ENCODE results near the gene PTCH2. TPM values are rescaled to one million over a fixed set of nuclear protein-coding genes. Genes with fewer than 3 reads are reported as not detected.
A peak's percentile ranks its signal among the peaks of the same experiment; 100 is the strongest.

Gene PTCH2
- total and polyA plus RNA-seq, 2 of the 13 experiments (the other 11 are each of a cell fraction or from before 2014, with no cell fraction given): 0.60 to 1.5 TPM

DNA sequence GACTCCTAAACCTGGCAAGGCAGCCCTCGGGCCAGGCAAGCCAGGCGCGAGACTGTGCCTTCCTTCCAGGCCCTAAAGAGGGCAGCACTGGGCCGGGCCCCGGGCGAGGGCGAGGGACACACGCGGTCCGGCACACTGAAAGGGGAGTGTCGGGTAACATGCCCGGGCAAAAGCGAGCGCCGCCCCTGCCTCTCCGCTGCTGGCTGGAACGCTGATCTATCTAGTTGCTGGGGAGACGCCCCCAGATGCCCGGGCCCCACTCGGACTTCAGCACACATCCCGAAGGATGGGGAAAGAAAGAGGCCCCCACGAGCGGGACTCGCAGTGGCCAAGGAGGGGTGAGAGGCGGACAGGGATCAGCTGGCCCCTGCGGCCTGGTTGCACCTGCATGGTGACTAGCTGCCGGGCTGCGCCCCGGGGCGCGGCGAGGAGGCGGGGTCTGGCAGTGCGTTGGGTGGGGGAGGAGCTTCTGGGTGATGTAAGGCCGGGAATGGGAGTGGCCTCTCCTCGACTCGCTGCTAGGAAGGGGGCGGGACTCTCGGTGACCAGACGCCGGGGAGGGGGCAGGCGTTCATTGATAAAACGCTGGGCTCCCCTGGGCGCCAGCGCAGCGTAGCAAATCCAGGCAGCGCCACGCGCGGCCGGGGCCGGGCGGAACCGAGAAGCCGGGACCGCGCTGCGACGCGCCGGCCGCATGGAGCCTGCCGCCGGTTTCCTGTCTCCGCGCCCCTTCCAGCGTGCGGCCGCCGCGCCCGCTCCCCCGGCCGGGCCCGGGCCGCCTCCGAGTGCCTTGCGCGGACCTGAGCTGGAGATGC is 43.1 kb downstream of the PTCH2 start, which contains the start of gene PLK3 (continued):
- TF ChIP-seq, protein P1, sequence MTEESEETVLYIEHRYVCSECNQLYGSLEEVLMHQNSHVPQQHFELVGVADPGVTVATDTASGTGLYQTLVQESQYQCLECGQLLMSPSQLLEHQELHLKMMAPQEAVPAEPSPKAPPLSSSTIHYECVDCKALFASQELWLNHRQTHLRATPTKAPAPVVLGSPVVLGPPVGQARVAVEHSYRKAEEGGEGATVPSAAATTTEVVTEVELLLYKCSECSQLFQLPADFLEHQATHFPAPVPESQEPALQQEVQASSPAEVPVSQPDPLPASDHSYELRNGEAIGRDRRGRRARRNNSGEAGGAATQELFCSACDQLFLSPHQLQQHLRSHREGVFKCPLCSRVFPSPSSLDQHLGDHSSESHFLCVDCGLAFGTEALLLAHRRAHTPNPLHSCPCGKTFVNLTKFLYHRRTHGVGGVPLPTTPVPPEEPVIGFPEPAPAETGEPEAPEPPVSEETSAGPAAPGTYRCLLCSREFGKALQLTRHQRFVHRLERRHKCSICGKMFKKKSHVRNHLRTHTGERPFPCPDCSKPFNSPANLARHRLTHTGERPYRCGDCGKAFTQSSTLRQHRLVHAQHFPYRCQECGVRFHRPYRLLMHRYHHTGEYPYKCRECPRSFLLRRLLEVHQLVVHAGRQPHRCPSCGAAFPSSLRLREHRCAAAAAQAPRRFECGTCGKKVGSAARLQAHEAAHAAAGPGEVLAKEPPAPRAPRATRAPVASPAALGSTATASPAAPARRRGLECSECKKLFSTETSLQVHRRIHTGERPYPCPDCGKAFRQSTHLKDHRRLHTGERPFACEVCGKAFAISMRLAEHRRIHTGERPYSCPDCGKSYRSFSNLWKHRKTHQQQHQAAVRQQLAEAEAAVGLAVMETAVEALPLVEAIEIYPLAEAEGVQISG (CRISPR knock-in tag; IDR thresholded peaks at IDR 0.05): peak; percentile 72
- peak; percentile 87; the same call in 1 of the 2 replicates for TF ChIP-seq ZSCAN29 (CRISPR knock-in tag; conservative IDR thresholded peaks at IDR 0.05)
- no peak; the same call in 1 of the 2 replicates for TF ChIP-seq KMT2A (CRISPR knock-in tag; IDR thresholded peaks at IDR 0.05)
- peak; percentile 68 for TF ChIP-seq ISL2 (CRISPR knock-in tag; IDR thresholded peaks at IDR 0.05)
- 0 out of 2 replicates have a peak, but pooled peaks have one; percentile 33 for TF ChIP-seq ZNF766 (CRISPR knock-in tag; IDR thresholded peaks at IDR 0.05; ENCODE audit: borderline replicate concordance)
- TF ChIP-seq, protein P2, sequence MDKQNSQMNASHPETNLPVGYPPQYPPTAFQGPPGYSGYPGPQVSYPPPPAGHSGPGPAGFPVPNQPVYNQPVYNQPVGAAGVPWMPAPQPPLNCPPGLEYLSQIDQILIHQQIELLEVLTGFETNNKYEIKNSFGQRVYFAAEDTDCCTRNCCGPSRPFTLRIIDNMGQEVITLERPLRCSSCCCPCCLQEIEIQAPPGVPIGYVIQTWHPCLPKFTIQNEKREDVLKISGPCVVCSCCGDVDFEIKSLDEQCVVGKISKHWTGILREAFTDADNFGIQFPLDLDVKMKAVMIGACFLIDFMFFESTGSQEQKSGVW (CRISPR knock-in tag; IDR thresholded peaks at IDR 0.05; ENCODE audit: borderline replicate concordance): peak; percentile 37; the same call in 1 of the 2 replicates
- no peak for TF ChIP-seq SMAD9 (CRISPR knock-in tag; IDR thresholded peaks at IDR 0.05)
- TF ChIP-seq, protein P3, sequence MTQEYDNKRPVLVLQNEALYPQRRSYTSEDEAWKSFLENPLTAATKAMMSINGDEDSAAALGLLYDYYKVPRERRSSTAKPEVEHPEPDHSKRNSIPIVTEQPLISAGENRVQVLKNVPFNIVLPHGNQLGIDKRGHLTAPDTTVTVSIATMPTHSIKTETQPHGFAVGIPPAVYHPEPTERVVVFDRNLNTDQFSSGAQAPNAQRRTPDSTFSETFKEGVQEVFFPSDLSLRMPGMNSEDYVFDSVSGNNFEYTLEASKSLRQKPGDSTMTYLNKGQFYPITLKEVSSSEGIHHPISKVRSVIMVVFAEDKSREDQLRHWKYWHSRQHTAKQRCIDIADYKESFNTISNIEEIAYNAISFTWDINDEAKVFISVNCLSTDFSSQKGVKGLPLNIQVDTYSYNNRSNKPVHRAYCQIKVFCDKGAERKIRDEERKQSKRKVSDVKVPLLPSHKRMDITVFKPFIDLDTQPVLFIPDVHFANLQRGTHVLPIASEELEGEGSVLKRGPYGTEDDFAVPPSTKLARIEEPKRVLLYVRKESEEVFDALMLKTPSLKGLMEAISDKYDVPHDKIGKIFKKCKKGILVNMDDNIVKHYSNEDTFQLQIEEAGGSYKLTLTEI (CRISPR knock-in tag; conservative IDR thresholded peaks at IDR 0.05): no peak
- no peak for TF ChIP-seq ZBTB21 (CRISPR knock-in tag; IDR thresholded peaks at IDR 0.05)
- TF ChIP-seq ZNF816 (CRISPR knock-in tag; IDR thresholded peaks at IDR 0.05; ENCODE audit: borderline replicate concordance): peak; percentile 98
- peak; percentile 97 for TF ChIP-seq ERF (CRISPR knock-in tag; IDR thresholded peaks at IDR 0.05)
- TF ChIP-seq ZNF225 (CRISPR knock-in tag; IDR thresholded peaks at IDR 0.05): 0 out of 2 replicates have a peak, but pooled peaks have one; percentile 47
- TF ChIP-seq, protein P4, sequence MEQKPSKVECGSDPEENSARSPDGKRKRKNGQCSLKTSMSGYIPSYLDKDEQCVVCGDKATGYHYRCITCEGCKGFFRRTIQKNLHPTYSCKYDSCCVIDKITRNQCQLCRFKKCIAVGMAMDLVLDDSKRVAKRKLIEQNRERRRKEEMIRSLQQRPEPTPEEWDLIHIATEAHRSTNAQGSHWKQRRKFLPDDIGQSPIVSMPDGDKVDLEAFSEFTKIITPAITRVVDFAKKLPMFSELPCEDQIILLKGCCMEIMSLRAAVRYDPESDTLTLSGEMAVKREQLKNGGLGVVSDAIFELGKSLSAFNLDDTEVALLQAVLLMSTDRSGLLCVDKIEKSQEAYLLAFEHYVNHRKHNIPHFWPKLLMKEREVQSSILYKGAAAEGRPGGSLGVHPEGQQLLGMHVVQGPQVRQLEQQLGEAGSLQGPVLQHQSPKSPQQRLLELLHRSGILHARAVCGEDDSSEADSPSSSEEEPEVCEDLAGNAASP (CRISPR knock-in tag; IDR thresholded peaks at IDR 0.05; ENCODE audit: borderline replicate concordance): peak; percentile 80; the same call in 1 of the 2 replicates
- TF ChIP-seq REPIN1 (CRISPR knock-in tag; IDR thresholded peaks at IDR 0.05; ENCODE audit: borderline replicate concordance, low read depth): peak; percentile 85; the same call in 1 of the 2 replicates
- TF ChIP-seq, protein P5, sequence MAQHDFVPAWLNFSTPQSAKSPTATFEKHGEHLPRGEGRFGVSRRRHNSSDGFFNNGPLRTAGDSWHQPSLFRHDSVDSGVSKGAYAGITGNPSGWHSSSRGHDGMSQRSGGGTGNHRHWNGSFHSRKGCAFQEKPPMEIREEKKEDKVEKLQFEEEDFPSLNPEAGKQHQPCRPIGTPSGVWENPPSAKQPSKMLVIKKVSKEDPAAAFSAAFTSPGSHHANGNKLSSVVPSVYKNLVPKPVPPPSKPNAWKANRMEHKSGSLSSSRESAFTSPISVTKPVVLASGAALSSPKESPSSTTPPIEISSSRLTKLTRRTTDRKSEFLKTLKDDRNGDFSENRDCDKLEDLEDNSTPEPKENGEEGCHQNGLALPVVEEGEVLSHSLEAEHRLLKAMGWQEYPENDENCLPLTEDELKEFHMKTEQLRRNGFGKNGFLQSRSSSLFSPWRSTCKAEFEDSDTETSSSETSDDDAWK (CRISPR knock-in tag; IDR thresholded peaks at IDR 0.05): no peak

All from HepG2 (cell line).